Measurements from ENCODE around the gene CCDC124. TPM values are rescaled to one million over a fixed set of nuclear protein-coding genes. Genes with fewer than 3 reads are reported as not detected.

Gene CCDC124
- total and polyA plus RNA-seq, 10 of the 15 experiments (the other 5 are each of a cell fraction or from before 2014, with no cell fraction given): 3.7 to 184 (median 51.8) TPM

DNA sequence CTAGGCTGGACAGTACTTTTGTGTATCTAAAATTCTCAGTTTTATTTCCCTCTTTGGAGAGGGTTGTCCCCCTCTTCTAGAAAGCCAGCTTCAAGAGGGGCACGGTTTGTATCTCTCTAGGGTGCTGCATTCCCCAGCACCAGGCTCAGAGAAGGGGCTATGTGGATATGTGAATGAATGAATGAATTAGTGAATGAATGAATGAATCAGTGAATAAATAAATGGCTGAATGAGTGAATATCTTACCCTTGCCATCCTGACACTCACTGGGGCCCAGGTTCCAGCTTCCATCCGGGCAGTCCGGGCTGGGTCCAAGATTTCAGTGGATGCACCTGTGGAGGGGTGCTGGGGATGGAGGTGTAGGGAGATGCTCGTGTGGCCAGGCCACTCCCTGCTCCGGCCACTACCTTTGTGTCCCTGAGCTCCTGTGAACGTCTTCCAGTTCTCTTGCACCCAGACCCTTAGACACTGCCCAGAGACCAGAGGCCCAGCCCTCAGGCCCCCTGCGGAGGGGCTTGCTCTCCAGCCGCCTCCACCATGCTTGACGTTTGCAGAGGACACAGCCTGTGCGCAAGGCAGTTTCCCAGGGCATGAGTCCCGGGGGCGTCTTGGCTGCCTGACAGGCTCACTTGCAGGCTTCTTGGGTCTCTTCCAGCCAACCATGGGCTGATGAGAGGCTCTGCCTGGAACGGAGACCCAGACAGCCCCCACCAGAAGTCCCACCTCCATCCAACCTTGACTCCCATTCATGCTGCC is 31.3 kb downstream of the CCDC124 start:
- CTCF ChIA-PET: interaction anchor here (0.7 to 0.8 kb wide), 2 partner anchors 10 to 32 kb away, joined by 3 read pairs; no protein-coding TSS in a partner anchor
- H3K36me3 ChIP-seq (ENCODE audit: control insufficient read depth in 2 of 2, insufficient read depth in 2 of 2, low read length in 1 of 2): no peaks in the 10 kb centered on the region
- BruUV-seq (replicated peaks): no TSS peak
- H3K27me3 ChIP-seq (replicated peaks in 1 of 2; ENCODE audit: control insufficient read depth in 2 of 2, insufficient read depth in 2 of 2, low read length in 1 of 2): peaks cover 4 to 11% of the 10 kb centered on the region in 2 experiments
- H3K4me3 ChIP-seq: no peak overlapping the region
- H4K20me1 ChIP-seq (ENCODE audit: control insufficient read depth, insufficient read depth): no peaks in the 10 kb centered on the region
- ATAC-seq (no peak), DNase-seq (ENCODE audit: low read depth, low spot score) (no peak), FAIRE-seq (no peak)
- no peaks in the 10 kb centered on the region for H3K79me2 ChIP-seq (ENCODE audit: control insufficient read depth, insufficient read depth, low read length)
- intact Hi-C loops (cut with micrococcal nuclease; ENCODE audit: unreplicated experiment) (no loop called here), in situ Hi-C loops (cut with MboI) (no loop called here)
- RAD21 ChIA-PET (ENCODE audit: unreplicated experiment): no interaction called here
- H3K27ac ChIP-seq (ENCODE audit: control insufficient read depth, insufficient read depth): no peak overlapping the region
- no peak overlapping the region for H3K9ac ChIP-seq (ENCODE audit: control insufficient read depth, insufficient read depth, low read length)
- SMC1A ChIA-PET (ENCODE audit: uncharacterized antibody, unreplicated experiment): interaction anchor here (0.6 kb wide), 1 partner anchor 78 kb away, joined by 3 read pairs; no protein-coding TSS in a partner anchor
- H3K4me2 ChIP-seq (ENCODE audit: control insufficient read depth, insufficient read depth): no peak overlapping the region
- no peak overlapping the region for H2AFZ ChIP-seq (ENCODE audit: control insufficient read depth, low read depth, low read length)
- TF ChIP-seq ZNF24 (IDR thresholded peaks at IDR 0.05) (peak; percentile 80; the same call in 1 of the 2 replicates), TBL1XR1 (IDR thresholded peaks at IDR 0.05; ENCODE audit: low read depth, low read length) (no peak)
- no peaks in the 10 kb centered on the region for H3K9me3 ChIP-seq (replicated peaks; ENCODE audit: control insufficient read depth, insufficient read depth, low read length)
- POLR2A ChIA-PET: no interaction called here
- 43% methylated on average over 13 of the region's 13 CpGs for WGBS (ENCODE audit: insufficient coverage, insufficient replicate concordance, low lambda C conversion rate, missing lambda C conversion rate)
- no peaks in the 10 kb centered on the region for H3K4me1 ChIP-seq (ENCODE audit: control insufficient read depth, insufficient read depth, low read length)

DNA sequence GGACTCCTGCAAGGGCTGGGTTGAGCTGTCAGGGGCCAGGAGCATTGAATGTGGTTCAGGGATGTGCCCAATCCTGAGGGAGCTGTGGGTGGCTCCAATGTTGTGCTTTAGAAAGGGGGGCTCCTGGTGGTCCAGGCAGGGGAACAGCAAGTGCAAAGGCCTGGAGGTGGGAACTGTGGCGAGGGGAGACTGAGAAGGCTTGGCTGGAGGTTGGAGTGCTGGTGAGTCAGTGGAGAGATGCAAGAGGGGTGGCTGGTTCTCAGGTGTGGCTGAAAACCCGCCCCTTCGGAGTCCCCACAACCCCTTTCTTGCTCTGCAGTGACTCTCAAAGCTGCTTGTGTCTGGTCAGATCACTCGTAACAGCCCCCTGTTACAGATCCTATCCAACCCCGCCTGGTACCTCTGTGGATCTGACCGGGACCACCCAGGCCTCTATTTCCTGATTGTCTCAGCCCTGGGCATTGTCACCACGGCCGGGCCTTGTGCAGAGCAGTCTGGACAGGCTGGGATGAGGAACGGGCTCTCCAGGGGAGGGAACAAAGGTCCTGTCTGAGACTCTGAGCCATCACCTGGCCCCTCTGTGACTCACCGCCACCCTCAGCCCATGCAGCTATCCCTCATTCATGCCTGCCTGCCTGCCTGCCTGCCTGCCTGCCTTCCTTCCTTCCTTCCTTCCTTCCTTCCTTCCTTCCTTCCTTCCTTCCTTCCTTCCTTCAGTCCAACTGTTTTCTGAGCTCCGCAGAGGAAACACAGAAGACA is 32.7 kb downstream of the CCDC124 start:
- intact Hi-C loops (cut with micrococcal nuclease; ENCODE audit: unreplicated experiment) (no loop called here), in situ Hi-C loops (cut with MboI) (no loop called here)
- Histone ChIP-seq H2AFZ (ENCODE audit: control insufficient read depth, low read depth, low read length) (no peak overlapping the region), H3K4me1 (ENCODE audit: control insufficient read depth, insufficient read depth, low read length) (no peaks in the 10 kb centered on the region), H3K36me3 (ENCODE audit: control insufficient read depth in 2 of 2, insufficient read depth in 2 of 2, low read length in 1 of 2) (no peaks in the 10 kb centered on the region), H3K9me3 (replicated peaks; ENCODE audit: control insufficient read depth, insufficient read depth, low read length) (no peaks in the 10 kb centered on the region), H3K9ac (ENCODE audit: control insufficient read depth, insufficient read depth, low read length) (no peak overlapping the region), H3K27ac (ENCODE audit: control insufficient read depth, insufficient read depth) (no peak overlapping the region), H4K20me1 (ENCODE audit: control insufficient read depth, insufficient read depth) (no peaks in the 10 kb centered on the region), H3K4me3 (no peak overlapping the region), H3K4me2 (ENCODE audit: control insufficient read depth, insufficient read depth) (no peak overlapping the region), H3K79me2 (ENCODE audit: control insufficient read depth, insufficient read depth, low read length) (no peaks in the 10 kb centered on the region), H3K27me3 (replicated peaks in 1 of 2; ENCODE audit: control insufficient read depth in 2 of 2, insufficient read depth in 2 of 2, low read length in 1 of 2) (peaks cover 4 to 11% of the 10 kb centered on the region in 2 experiments)
- ChIA-PET POLR2A (interaction anchor here (0.7 to 1.1 kb wide), 2 partner anchors 18 to 462 kb away, joined by 3 to 4 read pairs; no protein-coding TSS in a partner anchor), RAD21 (ENCODE audit: unreplicated experiment) (no interaction called here), SMC1A (ENCODE audit: uncharacterized antibody, unreplicated experiment) (interaction anchor here (1.4 kb wide), 1 partner anchor 12 kb away, joined by 3 read pairs; no protein-coding TSS in a partner anchor), CTCF (interaction anchor here (0.9 to 1.2 kb wide), 2 partner anchors 19 to 27 kb away, joined by 4 to 5 read pairs; no protein-coding TSS in a partner anchor)
- FAIRE-seq (no peak), DNase-seq (ENCODE audit: low read depth, low spot score) (no peak), ATAC-seq (no peak; the same call in 2 of the 3 replicates)
- BruUV-seq (replicated peaks): no TSS peak
- 13% methylated on average over 11 of the region's 11 CpGs for WGBS (ENCODE audit: insufficient coverage, insufficient replicate concordance, low lambda C conversion rate, missing lambda C conversion rate)
- TF ChIP-seq ETV6 (conservative IDR thresholded peaks at IDR 0.05 in 1 of 2, IDR thresholded peaks at IDR 0.05 in 1 of 2; ENCODE audit: borderline replicate concordance in 1 of 2, low read depth in 1 of 2): peak in 1 of 2 experiments; percentile 39; a peak in 1 of 4 replicates
- no peak for TF ChIP-seq RCOR1 (conservative IDR thresholded peaks at IDR 0.05; ENCODE audit: low read depth, low read length)
